Measurements from ENCODE around the gene FKBP14.
"Not testable (repeated sequence)": the region's sequence is repeated elsewhere in the genome, so short reads cannot be mapped to it uniquely, and the experiment has no call there.

FKBP14 gene

GRCh38 chr7:30026229-30027064, at the start of gene FKBP14:
FKBP14 (minus strand) TSS chr7:30026702; CDS start chr7:30026508, 194 bp downstream.
- Histone ChIP-seq H3K27ac (ENCODE audit: low read depth, low read length) (peak within 1 kb of the TSS; percentile 90), H3K9ac (ENCODE audit: low read depth, low read length) (peak within 1 kb of the TSS; percentile 73), H3K4me3 (ENCODE audit: low read depth, low read length) (peak within 1 kb of the TSS; percentile 79), H3K27me3 (ENCODE audit: control insufficient read depth, insufficient read depth, low read length) (no peaks in the 10 kb centered on the region), H3K36me3 (ENCODE audit: control insufficient read depth, insufficient read depth, low read length) (peaks cover 10% of the 10 kb centered on the region), H3K4me1 (ENCODE audit: control insufficient read depth, insufficient read depth, low read length) (peaks cover 39% of the 10 kb centered on the region), H3K9me3 (ENCODE audit: control insufficient read depth, insufficient read depth, low read length) (no peaks in the 10 kb centered on the region)

DNA sequence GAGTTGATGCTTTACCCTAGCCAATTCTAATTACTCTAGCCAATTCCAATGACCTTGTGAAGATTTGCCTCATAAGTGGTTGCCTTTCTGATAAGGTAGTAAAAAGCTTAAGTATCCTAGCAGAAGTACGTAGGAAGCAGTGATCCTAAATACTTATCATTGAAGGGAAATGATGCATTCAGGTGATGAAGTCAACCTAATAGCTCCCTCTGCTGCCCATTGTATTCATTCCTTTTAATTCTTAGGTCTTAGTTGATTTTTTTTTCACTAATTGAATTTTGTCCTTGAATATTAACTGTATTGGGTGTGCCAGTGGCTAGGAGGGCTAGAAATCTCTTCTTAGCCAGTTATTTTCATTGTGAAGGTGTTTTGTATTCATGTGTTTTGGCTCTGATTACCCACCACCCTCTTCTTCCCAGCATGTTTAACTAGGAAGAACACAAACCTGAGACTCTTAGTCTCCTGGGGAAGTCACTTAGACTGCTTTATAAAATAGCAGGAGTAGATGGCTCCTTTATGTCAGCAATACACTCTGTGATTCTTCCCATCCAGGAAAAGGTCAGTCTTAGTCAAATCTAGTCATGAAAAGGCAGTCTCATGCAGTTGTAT, 48.0 kb upstream of the FKBP14 start:
- peaks cover 3% of the 10 kb centered on the region; the same call in 1 of the 2 replicates for H3K4me1 ChIP-seq (ENCODE audit: control insufficient read depth, insufficient read depth, low read length)
- H3K27ac ChIP-seq (ENCODE audit: low read depth, low read length) = no peak overlapping the region
- H3K4me3 ChIP-seq (ENCODE audit: low read depth, low read length) = no peak overlapping the region
- no peak overlapping the region for H3K9ac ChIP-seq (ENCODE audit: low read depth, low read length)
- H3K36me3 ChIP-seq (ENCODE audit: control insufficient read depth, insufficient read depth, low read length) = peaks cover 41% of the 10 kb centered on the region
- H3K9me3 ChIP-seq (ENCODE audit: control insufficient read depth, insufficient read depth, low read length) = no peaks in the 10 kb centered on the region
- H3K27me3 ChIP-seq (ENCODE audit: control insufficient read depth, insufficient read depth, low read length) = no peaks in the 10 kb centered on the region

DNA sequence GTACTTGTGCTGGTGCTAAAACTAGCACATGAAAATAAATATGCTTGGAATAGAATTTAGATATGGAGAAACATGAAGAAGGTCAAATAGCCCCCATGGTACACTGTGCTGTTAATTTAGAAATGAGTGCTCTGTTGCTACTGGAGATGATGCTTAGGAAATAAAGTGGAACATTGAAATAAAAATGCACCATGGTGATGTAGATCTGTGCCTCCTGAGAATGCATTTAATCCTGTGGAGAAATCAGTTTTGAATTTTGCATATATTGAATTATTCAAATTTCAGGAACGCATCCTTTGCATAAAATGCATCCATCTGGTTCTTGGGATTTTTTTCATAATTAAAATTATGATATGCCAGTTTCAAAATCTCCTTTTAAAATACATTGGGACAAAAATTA, 46.2 kb upstream of the FKBP14 start:
- H3K36me3 ChIP-seq (ENCODE audit: control insufficient read depth, insufficient read depth, low read length) = peaks cover 32% of the 10 kb centered on the region; the same call in 1 of the 2 replicates
- no peak overlapping the region for H3K4me3 ChIP-seq (ENCODE audit: low read depth, low read length)
- H3K27me3 ChIP-seq (ENCODE audit: control insufficient read depth, insufficient read depth, low read length) = no peaks in the 10 kb centered on the region
- peaks cover 3% of the 10 kb centered on the region; the same call in 1 of the 2 replicates for H3K4me1 ChIP-seq (ENCODE audit: control insufficient read depth, insufficient read depth, low read length)
- no peaks in the 10 kb centered on the region for H3K9me3 ChIP-seq (ENCODE audit: control insufficient read depth, insufficient read depth, low read length)
- no peak overlapping the region for H3K27ac ChIP-seq (ENCODE audit: low read depth, low read length)
- no peak overlapping the region for H3K9ac ChIP-seq (ENCODE audit: low read depth, low read length)

- Histone ChIP-seq H3K36me3 (ENCODE audit: control insufficient read depth, insufficient read depth, low read length) (peaks cover 43% of the 10 kb centered on the region), H3K4me1 (ENCODE audit: control insufficient read depth, insufficient read depth, low read length) (no peaks in the 10 kb centered on the region), H3K9ac (ENCODE audit: low read depth, low read length) (no peak overlapping the region), H3K9me3 (ENCODE audit: control insufficient read depth, insufficient read depth, low read length) (no peaks in the 10 kb centered on the region), H3K27me3 (ENCODE audit: control insufficient read depth, insufficient read depth, low read length) (no peaks in the 10 kb centered on the region), H3K27ac (ENCODE audit: low read depth, low read length) (no peak overlapping the region), H3K4me3 (ENCODE audit: low read depth, low read length) (no peak overlapping the region)
These were observed 43.5 kb upstream of the FKBP14 start for GRCh38 chr7:30070052-30070451.

DNA sequence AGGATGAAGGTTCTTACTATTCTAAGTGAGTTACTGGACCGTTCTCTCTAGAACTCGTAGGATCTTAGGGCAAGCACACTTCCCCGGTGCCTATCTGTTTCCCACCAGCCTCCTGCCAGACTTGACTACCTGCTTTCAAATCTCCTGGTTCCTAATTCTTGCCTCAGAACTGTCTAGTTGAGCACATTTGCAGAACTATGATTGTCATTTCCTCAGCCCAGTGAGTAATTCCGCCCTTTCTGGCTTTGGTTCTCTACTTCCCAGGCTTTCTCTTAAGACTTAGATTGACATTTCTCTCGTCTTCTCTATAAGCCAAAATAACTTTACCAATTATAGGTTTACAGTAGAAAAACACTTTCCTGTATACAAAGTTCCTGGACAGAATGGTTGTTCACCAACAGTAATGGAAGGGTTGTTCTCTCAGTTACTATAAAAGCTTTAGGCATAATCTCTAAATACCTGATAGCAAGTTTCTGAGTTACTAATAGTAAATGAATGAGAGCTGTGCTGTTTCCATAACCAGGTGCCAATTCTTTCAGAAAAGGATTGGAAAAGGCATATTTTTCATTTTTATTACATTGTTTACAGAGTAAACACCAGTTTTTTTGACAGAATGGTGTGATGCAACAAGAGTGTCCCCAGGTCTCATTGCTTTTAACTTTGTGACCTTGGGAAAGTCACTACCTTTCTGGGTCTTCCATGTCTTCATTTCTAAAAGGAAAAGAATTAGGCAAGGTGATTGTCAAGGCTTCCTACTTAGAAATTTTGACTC, 42.8 kb upstream of the FKBP14 start:
- no peaks in the 10 kb centered on the region for H3K9me3 ChIP-seq (ENCODE audit: control insufficient read depth, insufficient read depth, low read length)
- H3K27me3 ChIP-seq (ENCODE audit: control insufficient read depth, insufficient read depth, low read length) = no peaks in the 10 kb centered on the region
- H3K27ac ChIP-seq (ENCODE audit: low read depth, low read length) = no peak overlapping the region
- peaks cover 47% of the 10 kb centered on the region for H3K36me3 ChIP-seq (ENCODE audit: control insufficient read depth, insufficient read depth, low read length)
- no peak overlapping the region for H3K9ac ChIP-seq (ENCODE audit: low read depth, low read length)
- H3K4me3 ChIP-seq (ENCODE audit: low read depth, low read length) = no peak overlapping the region
- H3K4me1 ChIP-seq (ENCODE audit: control insufficient read depth, insufficient read depth, low read length) = no peaks in the 10 kb centered on the region

DNA sequence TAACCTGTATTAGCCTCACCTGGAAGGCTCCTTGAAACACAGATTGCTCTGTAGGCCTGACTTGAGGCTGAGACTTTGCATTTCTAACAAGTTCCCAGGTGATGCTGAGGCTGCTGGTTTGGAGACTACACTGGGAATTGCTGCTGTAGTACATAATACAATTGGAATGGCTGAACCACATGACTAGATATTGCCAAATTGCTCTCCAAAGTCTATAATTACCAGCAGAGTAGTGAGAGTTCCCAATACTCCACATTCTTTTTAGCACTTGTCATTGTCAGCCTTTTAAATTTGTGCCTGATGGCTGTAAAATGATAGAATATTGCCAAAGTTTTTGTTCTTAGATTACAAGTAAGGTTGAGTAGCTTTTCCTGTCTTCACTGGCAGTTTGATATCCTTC, 41.6 kb upstream of the FKBP14 start:
- no peaks in the 10 kb centered on the region for H3K4me1 ChIP-seq (ENCODE audit: control insufficient read depth, insufficient read depth, low read length)
- no peak overlapping the region for H3K27ac ChIP-seq (ENCODE audit: low read depth, low read length)
- H3K27me3 ChIP-seq (ENCODE audit: control insufficient read depth, insufficient read depth, low read length) = no peaks in the 10 kb centered on the region
- peaks cover 59% of the 10 kb centered on the region for H3K36me3 ChIP-seq (ENCODE audit: control insufficient read depth, insufficient read depth, low read length)
- H3K9me3 ChIP-seq (ENCODE audit: control insufficient read depth, insufficient read depth, low read length) = no peaks in the 10 kb centered on the region
- no peak overlapping the region for H3K9ac ChIP-seq (ENCODE audit: low read depth, low read length)
- H3K4me3 ChIP-seq (ENCODE audit: low read depth, low read length) = no peak overlapping the region

- Histone ChIP-seq H3K9me3 (ENCODE audit: control insufficient read depth, insufficient read depth, low read length) (no peaks in the 10 kb centered on the region), H3K9ac (ENCODE audit: low read depth, low read length) (no peak overlapping the region), H3K36me3 (ENCODE audit: control insufficient read depth, insufficient read depth, low read length) (peaks cover 60% of the 10 kb centered on the region), H3K27me3 (ENCODE audit: control insufficient read depth, insufficient read depth, low read length) (no peaks in the 10 kb centered on the region), H3K27ac (ENCODE audit: low read depth, low read length) (no peak overlapping the region), H3K4me1 (ENCODE audit: control insufficient read depth, insufficient read depth, low read length) (no peaks in the 10 kb centered on the region), H3K4me3 (ENCODE audit: low read depth, low read length) (no peak overlapping the region)
These were observed 40.2 kb upstream of the FKBP14 start for GRCh38 chr7:30066687-30067086.

DNA sequence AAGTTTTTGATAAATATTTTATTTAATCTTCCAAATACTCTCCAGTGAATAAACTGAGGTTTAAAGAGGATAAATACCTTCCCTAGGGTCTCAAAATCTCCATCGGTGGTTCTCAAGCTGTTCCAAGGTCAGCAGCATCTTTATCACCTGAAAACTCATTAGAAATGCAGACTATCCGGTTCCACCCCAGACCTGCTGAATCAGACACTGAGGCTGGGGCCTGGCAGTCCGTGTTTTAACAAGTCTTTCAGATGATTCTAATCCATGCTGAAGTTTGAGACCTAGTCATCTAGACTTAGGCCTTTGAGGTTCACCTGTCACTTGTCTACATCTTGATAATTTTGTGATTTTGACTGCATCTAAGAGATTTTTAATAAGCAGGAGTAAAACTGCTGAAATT, 39.2 kb upstream of the FKBP14 start:
- no peaks in the 10 kb centered on the region for H3K4me1 ChIP-seq (ENCODE audit: control insufficient read depth, insufficient read depth, low read length)
- H3K4me3 ChIP-seq (ENCODE audit: low read depth, low read length) = no peak overlapping the region
- H3K36me3 ChIP-seq (ENCODE audit: control insufficient read depth, insufficient read depth, low read length) = peaks cover 57% of the 10 kb centered on the region
- no peak overlapping the region for H3K9ac ChIP-seq (ENCODE audit: low read depth, low read length)
- H3K9me3 ChIP-seq (ENCODE audit: control insufficient read depth, insufficient read depth, low read length) = no peaks in the 10 kb centered on the region
- no peak overlapping the region for H3K27ac ChIP-seq (ENCODE audit: low read depth, low read length)
- no peaks in the 10 kb centered on the region for H3K27me3 ChIP-seq (ENCODE audit: control insufficient read depth, insufficient read depth, low read length)

DNA sequence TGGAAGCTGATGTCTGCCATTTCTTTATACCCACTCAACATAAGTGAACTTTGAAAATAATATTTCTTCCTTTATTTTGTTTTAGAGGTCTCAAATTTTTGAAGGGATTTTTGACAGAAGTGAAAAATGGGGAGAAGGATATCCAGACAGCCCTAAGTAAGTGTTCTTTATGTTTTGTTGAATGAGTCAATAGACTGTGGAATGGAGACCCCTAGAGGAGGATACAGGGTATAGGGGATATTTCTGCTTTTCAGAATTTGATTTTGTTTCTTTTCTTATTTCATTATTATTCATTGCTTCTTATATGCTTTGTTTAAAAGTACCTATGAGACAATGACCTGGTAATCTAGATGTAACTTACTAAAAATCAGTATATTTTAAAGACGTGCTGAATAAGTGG, 36.1 kb upstream of the FKBP14 start:
- peaks cover 73% of the 10 kb centered on the region for H3K36me3 ChIP-seq (ENCODE audit: control insufficient read depth, insufficient read depth, low read length)
- no peaks in the 10 kb centered on the region for H3K9me3 ChIP-seq (ENCODE audit: control insufficient read depth, insufficient read depth, low read length)
- no peak overlapping the region for H3K27ac ChIP-seq (ENCODE audit: low read depth, low read length)
- no peaks in the 10 kb centered on the region for H3K4me1 ChIP-seq (ENCODE audit: control insufficient read depth, insufficient read depth, low read length)
- no peak overlapping the region for H3K9ac ChIP-seq (ENCODE audit: low read depth, low read length)
- no peaks in the 10 kb centered on the region for H3K27me3 ChIP-seq (ENCODE audit: control insufficient read depth, insufficient read depth, low read length)
- H3K4me3 ChIP-seq (ENCODE audit: low read depth, low read length) = no peak overlapping the region

GRCh38 chr7:30061786-30062185, 35.3 kb upstream of the FKBP14 start:
- not testable (repeated sequence) for H3K27me3 ChIP-seq (ENCODE audit: control insufficient read depth, insufficient read depth, low read length); H3K9me3 ChIP-seq (ENCODE audit: control insufficient read depth, insufficient read depth, low read length); H3K27ac ChIP-seq (ENCODE audit: low read depth, low read length); H3K9ac ChIP-seq (ENCODE audit: low read depth, low read length); H3K4me3 ChIP-seq (ENCODE audit: low read depth, low read length); H3K4me1 ChIP-seq (ENCODE audit: control insufficient read depth, insufficient read depth, low read length)
- peaks cover 73% of the 10 kb centered on the region for H3K36me3 ChIP-seq (ENCODE audit: control insufficient read depth, insufficient read depth, low read length)

DNA sequence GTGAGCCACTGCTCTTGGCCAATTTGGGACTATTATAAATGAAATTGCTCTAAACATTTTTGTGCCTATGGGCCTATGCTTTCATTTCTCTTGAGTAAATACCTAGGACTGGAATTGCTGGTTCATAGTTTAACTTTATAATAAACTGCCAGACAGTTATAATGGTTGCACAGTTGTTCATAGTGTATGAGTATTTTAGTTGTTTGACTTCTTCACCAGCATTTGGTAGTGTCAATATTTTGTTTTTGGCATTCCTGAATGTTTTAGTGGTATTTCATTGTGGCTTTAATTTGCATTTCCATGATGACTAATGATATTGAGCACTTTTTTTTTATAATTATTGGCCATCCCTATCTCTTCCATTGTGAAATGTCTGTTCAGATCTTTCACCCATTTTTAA, 31.2 kb upstream of the FKBP14 start:
- Histone ChIP-seq H3K27me3 (ENCODE audit: control insufficient read depth, insufficient read depth, low read length) (no peaks in the 10 kb centered on the region), H3K4me1 (ENCODE audit: control insufficient read depth, insufficient read depth, low read length) (no peaks in the 10 kb centered on the region), H3K4me3 (ENCODE audit: low read depth, low read length) (no peak overlapping the region), H3K9ac (ENCODE audit: low read depth, low read length) (no peak overlapping the region), H3K9me3 (ENCODE audit: control insufficient read depth, insufficient read depth, low read length) (no peaks in the 10 kb centered on the region), H3K36me3 (ENCODE audit: control insufficient read depth, insufficient read depth, low read length) (peaks cover 71% of the 10 kb centered on the region), H3K27ac (ENCODE audit: low read depth, low read length) (no peak overlapping the region)

Data from HUES48 (cell line).